ENCODE data around the gene PNPLA7. TPM values are rescaled to one million over a fixed set of nuclear protein-coding genes. Genes with fewer than 3 reads are reported as not detected.

PNPLA7 gene
- total and polyA plus RNA-seq, 2 of the 4 experiments (the other 2 are of a cell fraction): under 0.01 to 0.89 TPM

- Histone ChIP-seq H3K18ac (ENCODE audit: low read depth, low read length) (no peak overlapping the region), H4K5ac (ENCODE audit: low read depth, low read length) (no peak overlapping the region), H3K4ac (ENCODE audit: low read depth, low read length) (no peak overlapping the region), H4K20me1 (ENCODE audit: insufficient read depth, low read length) (no peaks in the 10 kb centered on the region), H3K23ac (ENCODE audit: low read depth, low read length) (no peak overlapping the region), H3K56ac (ENCODE audit: extremely low read depth, insufficient read depth, low read length) (no peak overlapping the region), H3K27me3 (ENCODE audit: control insufficient read depth, insufficient read depth, low read length) (peaks cover 13% of the 10 kb centered on the region), H3K79me1 (ENCODE audit: low read depth in 1 of 2, low read length in 2 of 2) (no peaks in the 10 kb centered on the region), H3K4me1 (ENCODE audit: control insufficient read depth, insufficient read depth, low read length) (peaks cover 2% of the 10 kb centered on the region; the same call in 1 of the 2 replicates), H3K4me3 (ENCODE audit: insufficient read depth, low read depth, low read length) (no peak overlapping the region), H4K91ac (ENCODE audit: insufficient read depth, low read depth, low read length) (no peak overlapping the region), H3K9me1 (ENCODE audit: insufficient read depth, low read length) (peaks cover 6% of the 10 kb centered on the region; the same call in 1 of the 2 replicates), H2BK5ac (ENCODE audit: low read depth, low read length, poor library complexity, severe bottlenecking) (no peak overlapping the region), H2AK5ac (ENCODE audit: low read depth, low read length) (no peak overlapping the region), H2BK20ac (ENCODE audit: low read depth, low read length) (no peak overlapping the region), H3K9ac (ENCODE audit: low read depth, low read length) (no peak overlapping the region), H3K4me2 (ENCODE audit: low read depth, low read length) (no peak overlapping the region), H4K8ac (ENCODE audit: low read depth in 2 of 2, low read length in 2 of 2) (no peak overlapping the region), H3K14ac (replicated peaks; ENCODE audit: low read depth, low read length) (no peak overlapping the region), H3K9me3 (ENCODE audit: control insufficient read depth, insufficient read depth, low read length) (peaks cover 16% of the 10 kb centered on the region), H2BK120ac (ENCODE audit: low read depth, low read length) (no peak overlapping the region), H3K36me3 (ENCODE audit: control insufficient read depth, insufficient read depth, low read length) (no peaks in the 10 kb centered on the region), H2AK9ac (replicated peaks; ENCODE audit: low read depth, low read length, poor library complexity) (no peak overlapping the region), H3K27ac (ENCODE audit: insufficient read depth, low read length) (no peak overlapping the region), H2AFZ (replicated peaks; ENCODE audit: low read length, poor library complexity) (no peak overlapping the region), H2BK15ac (ENCODE audit: low read depth, low read length) (no peak overlapping the region)
- intact Hi-C loops (cut with micrococcal nuclease) (no loop called here), dilution Hi-C loops (cut with HindIII; ENCODE audit: low sequenced_read_pairs, unreplicated experiment) (no loop called here), in situ Hi-C loops (cut with MboI; ENCODE audit: low sequenced_read_pairs) (no loop called here)
- ATAC-seq (ENCODE audit: low read depth) (no peak), DNase-seq (no peak)
- WGBS, 2 experiments (ENCODE audit: extremely low coverage in 2 of 2, insufficient read length in 1 of 2): 74% methylated on average over 3 of the region's 11 CpGs; no CpG with 5 or more reads in 1 of the 2 experiments
- TF ChIP-seq CHD1 (IDR thresholded peaks at IDR 0.05; ENCODE audit: low read depth, low read length): no peak
- TF ChIP-seq FOS (IDR thresholded peaks at IDR 0.05; ENCODE audit: low read depth, low read length): no peak
- no peak for TF ChIP-seq RAD21 (IDR thresholded peaks at IDR 0.05; ENCODE audit: low read length)
- TF ChIP-seq ELK1 (IDR thresholded peaks at IDR 0.05; ENCODE audit: borderline replicate concordance, low read depth, low read length): no peak
- TF ChIP-seq, protein P1, sequence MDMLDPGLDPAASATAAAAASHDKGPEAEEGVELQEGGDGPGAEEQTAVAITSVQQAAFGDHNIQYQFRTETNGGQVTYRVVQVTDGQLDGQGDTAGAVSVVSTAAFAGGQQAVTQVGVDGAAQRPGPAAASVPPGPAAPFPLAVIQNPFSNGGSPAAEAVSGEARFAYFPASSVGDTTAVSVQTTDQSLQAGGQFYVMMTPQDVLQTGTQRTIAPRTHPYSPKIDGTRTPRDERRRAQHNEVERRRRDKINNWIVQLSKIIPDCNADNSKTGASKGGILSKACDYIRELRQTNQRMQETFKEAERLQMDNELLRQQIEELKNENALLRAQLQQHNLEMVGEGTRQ (IDR thresholded peaks at IDR 0.05; ENCODE audit: low read depth, low read length): no peak
- no peak for TF ChIP-seq NFE2L2 (IDR thresholded peaks at IDR 0.05; ENCODE audit: low read depth, low read length)
- TF ChIP-seq MXI1 (IDR thresholded peaks at IDR 0.05; ENCODE audit: borderline replicate concordance, low read depth, low read length): no peak
- TF ChIP-seq CEBPB (IDR thresholded peaks at IDR 0.05; ENCODE audit: low read depth, low read length): no peak
- TF ChIP-seq RCOR1 (IDR thresholded peaks at IDR 0.05; ENCODE audit: insufficient replicate concordance, low read length): no peak
- no peak for TF ChIP-seq POLR2A (IDR thresholded peaks at IDR 0.05; ENCODE audit: low read depth, low read length)
- TF ChIP-seq SMC3 (IDR thresholded peaks at IDR 0.05; ENCODE audit: low read depth, low read length): no peak
- TF ChIP-seq RFX5 (IDR thresholded peaks at IDR 0.05; ENCODE audit: low read depth, low read length): no peak
- POLR2A ChIA-PET (ENCODE audit: unreplicated experiment): no interaction called here
- CTCF ChIA-PET: no interaction called here
- no TSS peak for BruUV-seq (replicated peaks)
These were observed 73.3 kb downstream of the PNPLA7 start for GRCh38 chr9:137476856-137477255.

All from IMR-90 (cell line).